A673 (cell line): ENCODE results near the gene HAND1.

Source experiments
- EZH2 ChIP-seq: fragments of 200-600 bp; sonication (generic); IDR thresholded peaks from 2 replicates; pipeline ENCODE4 v1.6.1; 2017; ENCODE audit warnings: borderline replicate concordance, low read depth, mild to moderate bottlenecking, mixed read lengths, antibody characterized with exemption, low read length; ENCODE audit not compliant: poor library complexity, severe bottlenecking
- TF ChIP-seq, protein P1 (sequence below): fragments of 300-800, 200-600 bp; sonication (generic); conservative IDR thresholded peaks from 2 replicates; pipeline ENCODE4 v1.5.1; 2017; ENCODE audit warnings: low read depth, mild to moderate bottlenecking, antibody characterized with exemption, low read length, moderate library complexity, mixed read lengths

DNA sequence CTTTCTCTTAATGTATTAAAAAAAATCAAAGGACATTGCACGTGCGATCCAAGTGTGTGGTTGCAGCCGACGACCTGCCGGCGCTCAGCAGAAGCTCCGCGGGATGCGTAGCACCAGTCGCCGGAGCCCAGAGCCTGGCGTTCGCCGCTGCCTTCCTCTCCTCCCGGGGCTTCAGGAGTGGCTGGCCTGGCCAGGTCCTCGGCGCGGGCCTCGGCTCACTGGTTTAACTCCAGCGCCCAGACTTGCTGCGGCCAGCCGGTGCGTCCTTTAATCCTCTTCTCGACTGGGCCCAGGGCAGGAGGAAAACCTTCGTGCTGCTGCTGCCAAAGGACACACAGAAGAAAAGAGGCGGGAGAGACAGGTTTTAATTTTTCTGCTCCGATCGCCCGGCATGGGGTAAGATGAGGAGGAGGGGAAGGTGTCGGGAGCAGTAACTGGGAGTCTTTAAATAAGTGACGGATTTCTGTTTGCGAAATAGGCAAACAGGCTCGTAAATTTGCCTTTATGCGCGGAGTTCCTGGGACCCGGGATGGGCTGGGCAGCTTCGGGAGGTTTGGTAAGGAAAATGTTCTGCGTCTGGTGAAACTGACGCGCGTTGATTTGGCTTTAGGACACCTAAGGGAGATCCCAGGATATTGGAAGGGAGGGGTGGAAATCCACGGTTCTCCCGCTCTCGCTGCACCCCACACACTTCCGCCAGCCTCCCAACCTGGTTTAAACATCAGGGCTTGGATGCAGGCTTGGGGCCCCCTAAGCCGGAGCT is 2.3 kb downstream of the HAND1 start:
- TF ChIP-seq, protein P1, sequence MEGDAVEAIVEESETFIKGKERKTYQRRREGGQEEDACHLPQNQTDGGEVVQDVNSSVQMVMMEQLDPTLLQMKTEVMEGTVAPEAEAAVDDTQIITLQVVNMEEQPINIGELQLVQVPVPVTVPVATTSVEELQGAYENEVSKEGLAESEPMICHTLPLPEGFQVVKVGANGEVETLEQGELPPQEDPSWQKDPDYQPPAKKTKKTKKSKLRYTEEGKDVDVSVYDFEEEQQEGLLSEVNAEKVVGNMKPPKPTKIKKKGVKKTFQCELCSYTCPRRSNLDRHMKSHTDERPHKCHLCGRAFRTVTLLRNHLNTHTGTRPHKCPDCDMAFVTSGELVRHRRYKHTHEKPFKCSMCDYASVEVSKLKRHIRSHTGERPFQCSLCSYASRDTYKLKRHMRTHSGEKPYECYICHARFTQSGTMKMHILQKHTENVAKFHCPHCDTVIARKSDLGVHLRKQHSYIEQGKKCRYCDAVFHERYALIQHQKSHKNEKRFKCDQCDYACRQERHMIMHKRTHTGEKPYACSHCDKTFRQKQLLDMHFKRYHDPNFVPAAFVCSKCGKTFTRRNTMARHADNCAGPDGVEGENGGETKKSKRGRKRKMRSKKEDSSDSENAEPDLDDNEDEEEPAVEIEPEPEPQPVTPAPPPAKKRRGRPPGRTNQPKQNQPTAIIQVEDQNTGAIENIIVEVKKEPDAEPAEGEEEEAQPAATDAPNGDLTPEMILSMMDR: no peak
- TF ChIP-seq EZH2: peak; percentile 47
